Upper lobe of right lung (tissue), 1 donor: Measurements from ENCODE around the gene MIS18A. TPM values are rescaled to one million over a fixed set of nuclear protein-coding genes. Genes with fewer than 3 reads are reported as not detected.
"Not testable (repeated sequence)": the region's sequence is repeated elsewhere in the genome, so short reads cannot be mapped to it uniquely, and the experiment has no call there.

ENCODE experiments used
- ATAC-seq: fragments of 200-7000 bp; cut with Tn5 transposase; one replicate; pipeline ENCODE4 v1.9.1; 2020; ENCODE audit warnings: mild to moderate bottlenecking, moderate library complexity
- DNase-seq: peaks from one replicate; pipeline ENCODE4 v3.0.0-alpha.2; 2020
- H3K27ac ChIP-seq: fragments of 200-600 bp; one replicate; pipeline ENCODE4 v1.8.0; 2022
- H3K27me3 ChIP-seq: fragments of 200-600 bp; one replicate; pipeline ENCODE4 v1.8.0; 2022; ENCODE audit warnings: mild to moderate bottlenecking
- H3K36me3 ChIP-seq: fragments of 200-600 bp; one replicate; pipeline ENCODE4 v1.8.0; 2022
- H3K4me1 ChIP-seq: fragments of 200-600 bp; one replicate; pipeline ENCODE4 v1.8.0; 2022
- H3K4me3 ChIP-seq: fragments of 200-600 bp; one replicate; pipeline ENCODE4 v1.8.0; 2022; ENCODE audit warnings: mild to moderate bottlenecking
- H3K9me3 ChIP-seq: fragments of 200-600 bp; one replicate; pipeline ENCODE4 v1.8.0; 2022
- CTCF ChIP-seq: fragments of 200-600 bp; IDR thresholded peaks from one replicate; pipeline ENCODE4 v1.8.0; 2022; ENCODE audit warnings: antibody characterized with exemption
- intact Hi-C: fragments of 100-400 bp; cut with DNase I; formaldehyde crosslinking; loops from one replicate; pipeline ENCODE4 v1.11.0; 2022
- total RNA-seq: library from RNA; stranded (reverse); fragmentation: NEBNext Ultra II Directional; extraction: Animal tissue kit (Norgen Biotek cat#: 25700); gene quantifications from one replicate; pipeline ENCODE4 v1.2.1, GENCODE V29; 2021
- donor health status: DM: no; HTN: yes; CAD: no; lungs with severe emphysema.

Gene MIS18A
- total RNA-seq, 1 donor from 2014 or later, result 4.0 TPM

GRCh38 chr21:32279377-32279680, 480 bp upstream of the MIS18A start:
- no peak for ATAC-seq
- intact Hi-C loops, result no loop called here
- peak overlapping the region; percentile 45 for H3K27ac ChIP-seq
- no peaks in the 10 kb centered on the region for H3K36me3 ChIP-seq
- no peak for TF ChIP-seq CTCF
- no peaks in the 10 kb centered on the region for H3K9me3 ChIP-seq
- H3K27me3 ChIP-seq, result no peaks in the 10 kb centered on the region
- peaks cover 17% of the 10 kb centered on the region for H3K4me1 ChIP-seq
- no peak for DNase-seq
- H3K4me3 ChIP-seq, result peak overlapping the region; percentile 91

- H3K36me3 ChIP-seq, result peaks cover 3% of the 10 kb centered on the region
- H3K4me1 ChIP-seq, result peaks cover 17% of the 10 kb centered on the region
- no peak overlapping the region for H3K27ac ChIP-seq
- intact Hi-C loops, result no loop called here
- no peak for DNase-seq
- H3K9me3 ChIP-seq, result no peaks in the 10 kb centered on the region
- peak overlapping the region; percentile 91 for H3K4me3 ChIP-seq
- no peaks in the 10 kb centered on the region for H3K27me3 ChIP-seq
- no peak for TF ChIP-seq CTCF
- ATAC-seq, result no peak
Measured at GRCh38 chr21:32278103-32278502, 746 bp downstream of the MIS18A start.

- Histone ChIP-seq H3K9me3 (no peaks in the 10 kb centered on the region), H3K4me1 (peaks cover 17% of the 10 kb centered on the region), H3K36me3 (peaks cover 3% of the 10 kb centered on the region), H3K27ac (no peak overlapping the region), H3K4me3 (no peak overlapping the region), H3K27me3 (no peaks in the 10 kb centered on the region)
- intact Hi-C loops, result no loop called here
- DNase-seq, result no peak
- no peak for TF ChIP-seq CTCF
- ATAC-seq, result no peak
Measured at GRCh38 chr21:32276671-32277070, 2.2 kb downstream of the MIS18A start.

- H3K27ac ChIP-seq, result no peak overlapping the region
- intact Hi-C loops, result no loop called here
- TF ChIP-seq CTCF, result no peak
Measured at GRCh38 chr21:32270748-32271147, 8.1 kb downstream of the MIS18A start.

GRCh38 chr21:32265321-32265720, 13.5 kb downstream of the MIS18A start:
- H3K27ac ChIP-seq, ATAC-seq, DNase-seq, H3K9me3 ChIP-seq, H3K4me1 ChIP-seq, H3K27me3 ChIP-seq, H3K4me3 ChIP-seq, intact Hi-C loops: not testable (repeated sequence)
- peaks cover 20% of the 10 kb centered on the region for H3K36me3 ChIP-seq

More at GRCh38 chr21:32270748-32271147, 8.1 kb downstream of the MIS18A start:
- ATAC-seq, result no peak
- H3K4me3 ChIP-seq, result no peak overlapping the region
- H3K27me3 ChIP-seq, result no peaks in the 10 kb centered on the region
- DNase-seq, result no peak
- H3K36me3 ChIP-seq, result peaks cover 33% of the 10 kb centered on the region
- no peaks in the 10 kb centered on the region for H3K9me3 ChIP-seq
- H3K4me1 ChIP-seq, result no peaks in the 10 kb centered on the region

GRCh38 chr21:32261929-32262328, 16.9 kb downstream of the MIS18A start:
- Histone ChIP-seq H3K36me3 (no peaks in the 10 kb centered on the region), H3K4me1 (no peaks in the 10 kb centered on the region), H3K9me3 (no peaks in the 10 kb centered on the region), H3K27me3 (no peaks in the 10 kb centered on the region), H3K27ac (no peak overlapping the region), H3K4me3 (no peak overlapping the region)
- no peak for ATAC-seq
- DNase-seq, result no peak
- intact Hi-C loops, result no loop called here
- no peak for TF ChIP-seq CTCF
